ENCODE results near the gene COL25A1.

DNA sequence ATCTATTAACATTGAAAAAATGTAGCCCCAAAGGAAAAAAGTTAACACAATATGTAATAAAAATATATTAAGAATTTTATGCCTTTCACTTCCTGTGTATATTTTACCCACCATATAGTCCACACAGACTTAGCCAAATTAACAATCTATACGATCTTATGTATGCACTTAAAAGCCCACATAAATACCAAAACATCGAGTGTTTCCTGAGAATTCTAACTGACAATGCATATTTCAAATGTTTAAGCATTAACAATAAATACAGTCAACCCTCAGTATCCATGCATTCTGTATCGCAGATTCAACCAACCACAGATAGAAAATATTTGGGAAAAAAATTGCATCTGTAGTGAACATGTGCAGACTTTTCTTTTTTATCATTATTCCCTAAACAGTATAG lies 226.8 kb downstream of the COL25A1 start:
- TF ChIP-seq, protein P1, sequence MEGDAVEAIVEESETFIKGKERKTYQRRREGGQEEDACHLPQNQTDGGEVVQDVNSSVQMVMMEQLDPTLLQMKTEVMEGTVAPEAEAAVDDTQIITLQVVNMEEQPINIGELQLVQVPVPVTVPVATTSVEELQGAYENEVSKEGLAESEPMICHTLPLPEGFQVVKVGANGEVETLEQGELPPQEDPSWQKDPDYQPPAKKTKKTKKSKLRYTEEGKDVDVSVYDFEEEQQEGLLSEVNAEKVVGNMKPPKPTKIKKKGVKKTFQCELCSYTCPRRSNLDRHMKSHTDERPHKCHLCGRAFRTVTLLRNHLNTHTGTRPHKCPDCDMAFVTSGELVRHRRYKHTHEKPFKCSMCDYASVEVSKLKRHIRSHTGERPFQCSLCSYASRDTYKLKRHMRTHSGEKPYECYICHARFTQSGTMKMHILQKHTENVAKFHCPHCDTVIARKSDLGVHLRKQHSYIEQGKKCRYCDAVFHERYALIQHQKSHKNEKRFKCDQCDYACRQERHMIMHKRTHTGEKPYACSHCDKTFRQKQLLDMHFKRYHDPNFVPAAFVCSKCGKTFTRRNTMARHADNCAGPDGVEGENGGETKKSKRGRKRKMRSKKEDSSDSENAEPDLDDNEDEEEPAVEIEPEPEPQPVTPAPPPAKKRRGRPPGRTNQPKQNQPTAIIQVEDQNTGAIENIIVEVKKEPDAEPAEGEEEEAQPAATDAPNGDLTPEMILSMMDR (IDR thresholded peaks at IDR 0.05; ENCODE audit: low read depth, low read length, missing input control), result no peak
- TF ChIP-seq TAF1 (conservative IDR thresholded peaks at IDR 0.05), result no peak
- TF ChIP-seq JUND (IDR thresholded peaks at IDR 0.05), result no peak
- TF ChIP-seq, protein P2, sequence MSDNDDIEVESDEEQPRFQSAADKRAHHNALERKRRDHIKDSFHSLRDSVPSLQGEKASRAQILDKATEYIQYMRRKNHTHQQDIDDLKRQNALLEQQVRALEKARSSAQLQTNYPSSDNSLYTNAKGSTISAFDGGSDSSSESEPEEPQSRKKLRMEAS (IDR thresholded peaks at IDR 0.05), result no peak
- TF ChIP-seq SP1 (IDR thresholded peaks at IDR 0.05), result no peak
- no peak for TF ChIP-seq RAD21 (IDR thresholded peaks at IDR 0.05)
- TF ChIP-seq, protein P3, sequence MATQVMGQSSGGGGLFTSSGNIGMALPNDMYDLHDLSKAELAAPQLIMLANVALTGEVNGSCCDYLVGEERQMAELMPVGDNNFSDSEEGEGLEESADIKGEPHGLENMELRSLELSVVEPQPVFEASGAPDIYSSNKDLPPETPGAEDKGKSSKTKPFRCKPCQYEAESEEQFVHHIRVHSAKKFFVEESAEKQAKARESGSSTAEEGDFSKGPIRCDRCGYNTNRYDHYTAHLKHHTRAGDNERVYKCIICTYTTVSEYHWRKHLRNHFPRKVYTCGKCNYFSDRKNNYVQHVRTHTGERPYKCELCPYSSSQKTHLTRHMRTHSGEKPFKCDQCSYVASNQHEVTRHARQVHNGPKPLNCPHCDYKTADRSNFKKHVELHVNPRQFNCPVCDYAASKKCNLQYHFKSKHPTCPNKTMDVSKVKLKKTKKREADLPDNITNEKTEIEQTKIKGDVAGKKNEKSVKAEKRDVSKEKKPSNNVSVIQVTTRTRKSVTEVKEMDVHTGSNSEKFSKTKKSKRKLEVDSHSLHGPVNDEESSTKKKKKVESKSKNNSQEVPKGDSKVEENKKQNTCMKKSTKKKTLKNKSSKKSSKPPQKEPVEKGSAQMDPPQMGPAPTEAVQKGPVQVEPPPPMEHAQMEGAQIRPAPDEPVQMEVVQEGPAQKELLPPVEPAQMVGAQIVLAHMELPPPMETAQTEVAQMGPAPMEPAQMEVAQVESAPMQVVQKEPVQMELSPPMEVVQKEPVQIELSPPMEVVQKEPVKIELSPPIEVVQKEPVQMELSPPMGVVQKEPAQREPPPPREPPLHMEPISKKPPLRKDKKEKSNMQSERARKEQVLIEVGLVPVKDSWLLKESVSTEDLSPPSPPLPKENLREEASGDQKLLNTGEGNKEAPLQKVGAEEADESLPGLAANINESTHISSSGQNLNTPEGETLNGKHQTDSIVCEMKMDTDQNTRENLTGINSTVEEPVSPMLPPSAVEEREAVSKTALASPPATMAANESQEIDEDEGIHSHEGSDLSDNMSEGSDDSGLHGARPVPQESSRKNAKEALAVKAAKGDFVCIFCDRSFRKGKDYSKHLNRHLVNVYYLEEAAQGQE (IDR thresholded peaks at IDR 0.05), result no peak
- TF ChIP-seq NR2F2 (IDR thresholded peaks at IDR 0.05), result no peak
- no peak for TF ChIP-seq YY1 (IDR thresholded peaks at IDR 0.05)
- TF ChIP-seq, protein P4, sequence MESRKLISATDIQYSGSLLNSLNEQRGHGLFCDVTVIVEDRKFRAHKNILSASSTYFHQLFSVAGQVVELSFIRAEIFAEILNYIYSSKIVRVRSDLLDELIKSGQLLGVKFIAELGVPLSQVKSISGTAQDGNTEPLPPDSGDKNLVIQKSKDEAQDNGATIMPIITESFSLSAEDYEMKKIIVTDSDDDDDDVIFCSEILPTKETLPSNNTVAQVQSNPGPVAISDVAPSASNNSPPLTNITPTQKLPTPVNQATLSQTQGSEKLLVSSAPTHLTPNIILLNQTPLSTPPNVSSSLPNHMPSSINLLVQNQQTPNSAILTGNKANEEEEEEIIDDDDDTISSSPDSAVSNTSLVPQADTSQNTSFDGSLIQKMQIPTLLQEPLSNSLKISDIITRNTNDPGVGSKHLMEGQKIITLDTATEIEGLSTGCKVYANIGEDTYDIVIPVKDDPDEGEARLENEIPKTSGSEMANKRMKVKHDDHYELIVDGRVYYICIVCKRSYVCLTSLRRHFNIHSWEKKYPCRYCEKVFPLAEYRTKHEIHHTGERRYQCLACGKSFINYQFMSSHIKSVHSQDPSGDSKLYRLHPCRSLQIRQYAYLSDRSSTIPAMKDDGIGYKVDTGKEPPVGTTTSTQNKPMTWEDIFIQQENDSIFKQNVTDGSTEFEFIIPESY (IDR thresholded peaks at IDR 0.05), result no peak
- TF ChIP-seq FOXA1 (IDR thresholded peaks at IDR 0.05), result no peak
- TF ChIP-seq RXRA (IDR thresholded peaks at IDR 0.05), result no peak
- TF ChIP-seq, protein P5, sequence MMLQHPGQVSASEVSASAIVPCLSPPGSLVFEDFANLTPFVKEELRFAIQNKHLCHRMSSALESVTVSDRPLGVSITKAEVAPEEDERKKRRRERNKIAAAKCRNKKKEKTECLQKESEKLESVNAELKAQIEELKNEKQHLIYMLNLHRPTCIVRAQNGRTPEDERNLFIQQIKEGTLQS (IDR thresholded peaks at IDR 0.05), result no peak
